ENCODE data around the gene VAV3.

GRCh38 chr1:107525145-107525544 is 439.8 kb downstream of the VAV3 start:
- TF ChIP-seq POLR2A (IDR thresholded peaks at IDR 0.05) (no peak), CTCF (IDR thresholded peaks at IDR 0.05) (no peak)

Measured in heart left ventricle (tissue), 13 donors.